GM10266 (cell line): ENCODE measurements around the gene DDX27.

Experiments used
- DNase-seq: peaks from one replicate; pipeline ENCODE4 v3.0.0; 2012; ENCODE audit errors: extremely low spot score
- TF ChIP-seq, protein P1 (sequence below): IDR thresholded peaks from 2 replicates; pipeline ENCODE4 v1.5.1; 2012; ENCODE audit warnings: mild to moderate bottlenecking, low read depth; ENCODE audit not compliant: control insufficient read depth, insufficient read depth; ENCODE audit errors: missing control alignments

The DDX27 gene

GRCh38 chr20:49293122-49293521 lies 73.9 kb downstream of the DDX27 start:
- no peak for DNase-seq
- TF ChIP-seq, protein P1, sequence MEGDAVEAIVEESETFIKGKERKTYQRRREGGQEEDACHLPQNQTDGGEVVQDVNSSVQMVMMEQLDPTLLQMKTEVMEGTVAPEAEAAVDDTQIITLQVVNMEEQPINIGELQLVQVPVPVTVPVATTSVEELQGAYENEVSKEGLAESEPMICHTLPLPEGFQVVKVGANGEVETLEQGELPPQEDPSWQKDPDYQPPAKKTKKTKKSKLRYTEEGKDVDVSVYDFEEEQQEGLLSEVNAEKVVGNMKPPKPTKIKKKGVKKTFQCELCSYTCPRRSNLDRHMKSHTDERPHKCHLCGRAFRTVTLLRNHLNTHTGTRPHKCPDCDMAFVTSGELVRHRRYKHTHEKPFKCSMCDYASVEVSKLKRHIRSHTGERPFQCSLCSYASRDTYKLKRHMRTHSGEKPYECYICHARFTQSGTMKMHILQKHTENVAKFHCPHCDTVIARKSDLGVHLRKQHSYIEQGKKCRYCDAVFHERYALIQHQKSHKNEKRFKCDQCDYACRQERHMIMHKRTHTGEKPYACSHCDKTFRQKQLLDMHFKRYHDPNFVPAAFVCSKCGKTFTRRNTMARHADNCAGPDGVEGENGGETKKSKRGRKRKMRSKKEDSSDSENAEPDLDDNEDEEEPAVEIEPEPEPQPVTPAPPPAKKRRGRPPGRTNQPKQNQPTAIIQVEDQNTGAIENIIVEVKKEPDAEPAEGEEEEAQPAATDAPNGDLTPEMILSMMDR, result no peak
